B cell (primary cell): ENCODE data around the gene TRIP13.

ENCODE experiments used
- EZH2 ChIP-seq: IDR thresholded peaks from 2 replicates; pipeline ENCODE4 v1.6.1; 2012; ENCODE audit warnings: borderline replicate concordance, low read depth, mild to moderate bottlenecking, moderate library complexity, low read length; ENCODE audit not compliant: insufficient read depth, poor library complexity, severe bottlenecking
- TF ChIP-seq, protein P1 (sequence below): fragments of 200-600 bp; IDR thresholded peaks from one replicate; pipeline ENCODE4 v1.8.0; 2022; ENCODE audit warnings: antibody characterized with exemption, mild to moderate bottlenecking

DNA sequence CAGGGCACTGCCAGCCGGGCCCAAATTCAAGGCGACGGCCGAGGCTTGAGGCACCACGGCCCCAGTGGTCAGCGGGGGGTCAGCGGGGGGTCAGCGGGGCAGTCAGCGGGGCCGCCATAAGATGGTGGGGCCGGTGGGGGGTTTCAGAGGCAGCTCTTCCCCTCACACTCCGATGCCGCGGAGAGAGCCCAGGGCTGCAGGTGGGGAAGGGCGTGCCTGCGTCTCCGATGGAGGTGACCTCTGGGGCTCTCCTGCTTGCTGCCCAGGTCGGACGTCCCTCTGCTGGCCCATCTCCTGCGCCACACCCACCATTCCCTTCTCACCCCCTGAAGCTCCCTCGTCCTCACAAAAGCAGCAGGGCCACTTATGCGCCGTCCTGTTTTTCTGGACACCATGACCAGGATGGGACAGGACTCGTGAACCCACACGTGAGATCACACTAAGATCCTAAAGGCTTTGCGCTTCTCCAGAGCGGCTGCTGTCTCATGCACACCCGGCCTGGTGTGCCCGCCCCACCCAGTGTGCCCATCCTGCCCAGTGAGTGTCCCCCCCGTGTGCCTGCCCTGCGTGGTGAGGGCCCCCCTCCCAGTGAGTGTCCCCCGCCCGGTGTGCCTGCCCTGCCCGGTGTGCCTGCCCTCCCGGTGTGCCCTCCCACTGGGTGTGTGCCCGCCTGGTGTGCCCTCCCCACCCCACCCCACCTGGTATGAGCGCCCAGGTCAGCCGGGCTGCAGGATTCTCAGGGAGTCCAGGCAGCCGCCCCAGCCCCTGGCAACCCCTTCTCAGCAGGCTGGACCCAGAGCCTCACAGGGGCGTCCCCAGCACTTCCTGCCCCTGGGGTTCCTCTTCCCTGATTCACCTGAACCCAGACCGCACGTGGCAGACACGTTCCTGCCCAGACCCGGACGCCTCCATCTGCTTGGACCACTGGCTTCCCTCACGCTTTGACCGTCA is 67.2 kb downstream of the TRIP13 start:
- TF ChIP-seq, protein P1, sequence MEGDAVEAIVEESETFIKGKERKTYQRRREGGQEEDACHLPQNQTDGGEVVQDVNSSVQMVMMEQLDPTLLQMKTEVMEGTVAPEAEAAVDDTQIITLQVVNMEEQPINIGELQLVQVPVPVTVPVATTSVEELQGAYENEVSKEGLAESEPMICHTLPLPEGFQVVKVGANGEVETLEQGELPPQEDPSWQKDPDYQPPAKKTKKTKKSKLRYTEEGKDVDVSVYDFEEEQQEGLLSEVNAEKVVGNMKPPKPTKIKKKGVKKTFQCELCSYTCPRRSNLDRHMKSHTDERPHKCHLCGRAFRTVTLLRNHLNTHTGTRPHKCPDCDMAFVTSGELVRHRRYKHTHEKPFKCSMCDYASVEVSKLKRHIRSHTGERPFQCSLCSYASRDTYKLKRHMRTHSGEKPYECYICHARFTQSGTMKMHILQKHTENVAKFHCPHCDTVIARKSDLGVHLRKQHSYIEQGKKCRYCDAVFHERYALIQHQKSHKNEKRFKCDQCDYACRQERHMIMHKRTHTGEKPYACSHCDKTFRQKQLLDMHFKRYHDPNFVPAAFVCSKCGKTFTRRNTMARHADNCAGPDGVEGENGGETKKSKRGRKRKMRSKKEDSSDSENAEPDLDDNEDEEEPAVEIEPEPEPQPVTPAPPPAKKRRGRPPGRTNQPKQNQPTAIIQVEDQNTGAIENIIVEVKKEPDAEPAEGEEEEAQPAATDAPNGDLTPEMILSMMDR, result no peak
- no peak for TF ChIP-seq EZH2
